ENCODE data around the gene OPN5.

DNA sequence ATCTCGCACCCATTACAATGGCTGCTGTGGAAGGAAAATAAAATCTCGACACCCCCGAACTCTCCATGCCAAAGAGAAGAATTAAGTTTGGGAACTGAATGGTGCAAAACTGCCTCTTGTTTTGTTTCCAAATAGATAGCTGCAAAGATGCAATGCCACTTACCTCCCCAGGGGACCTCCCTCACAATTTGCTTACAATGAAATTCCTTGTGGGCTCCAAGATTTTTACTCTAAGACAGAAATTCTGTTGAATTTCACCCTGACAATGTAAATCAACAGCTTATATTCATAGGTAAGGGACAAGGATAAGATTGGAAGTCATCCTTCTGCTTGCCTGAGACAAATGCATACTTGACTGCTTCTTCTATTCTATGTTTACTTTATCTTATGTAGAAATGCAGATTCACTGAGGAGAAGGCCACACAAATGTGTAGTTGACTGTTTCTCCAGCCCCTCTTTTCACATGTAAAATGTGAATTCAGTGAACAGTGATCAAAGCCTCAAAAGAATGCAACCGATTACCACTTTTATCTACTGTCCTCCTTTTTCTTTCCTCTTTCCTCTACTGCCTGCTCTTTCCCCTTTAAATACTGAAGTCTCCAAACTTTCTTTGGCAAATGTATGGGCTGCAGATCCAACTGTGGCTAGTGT, 46.9 kb upstream of the OPN5 start:
- TF ChIP-seq CTCF (IDR thresholded peaks at IDR 0.05), result no peak
- TF ChIP-seq POLR2AphosphoS5 (IDR thresholded peaks at IDR 0.05), result no peak
- TF ChIP-seq POLR2A (IDR thresholded peaks at IDR 0.05), result no peak
